GM18505 (cell line): ENCODE measurements around the gene CCDC9.

Source experiments
- ATAC-seq: cut with Tn5 transposase; IDR thresholded peaks from one replicate; pipeline ENCODE4 v1.9.1; 2021; ENCODE audit not compliant: unreplicated experiment
- POLR2A ChIP-seq: IDR thresholded peaks from 4 replicates; pipeline ENCODE4 v1.6.1; 2011; ENCODE audit warnings: borderline replicate concordance; ENCODE audit not compliant: insufficient read depth, insufficient read length; ENCODE audit errors: extremely low read depth

CCDC9 gene

GRCh38 chr19:47228168-47228936 lies 28.0 kb upstream of the CCDC9 start:
- TF ChIP-seq POLR2A: no peak
- no peak for ATAC-seq

- TF ChIP-seq POLR2A: no peak
Observed at GRCh38 chr19:47228937-47229675, 27.2 kb upstream of the CCDC9 start.

GRCh38 chr19:47229676-47230053 lies 26.7 kb upstream of the CCDC9 start:
- TF ChIP-seq POLR2A: no peak

More at GRCh38 chr19:47228937-47229675, 27.2 kb upstream of the CCDC9 start:
- ATAC-seq: no peak

GRCh38 chr19:47230054-47230920 lies 26.0 kb upstream of the CCDC9 start:
- no peak for TF ChIP-seq POLR2A
- ATAC-seq: no peak

More at GRCh38 chr19:47229676-47230053, 26.7 kb upstream of the CCDC9 start:
- no peak for ATAC-seq

DNA sequence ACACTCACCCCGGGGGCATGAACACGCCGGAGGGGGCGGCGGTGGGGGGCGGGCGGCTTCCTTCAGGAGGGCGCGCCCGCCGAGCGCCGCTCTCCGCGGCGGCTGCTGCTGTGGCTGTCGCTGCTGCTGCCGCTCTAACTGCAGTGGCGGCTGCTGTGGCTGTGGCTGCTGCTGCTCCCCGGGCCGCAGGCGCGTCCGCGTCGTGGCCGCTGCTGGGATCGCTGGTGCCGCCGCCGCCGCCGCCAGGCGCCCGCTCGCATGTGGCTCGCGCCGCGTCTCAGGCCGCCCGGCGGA lies 25.5 kb upstream of the CCDC9 start, which contains the start of gene BBC3:
Gene BBC3, minus strand, starts transcription at position 279 of the 294 bp plus-strand sequence. CDS start 2,768 bp downstream, outside the sequence.
- ATAC-seq: no peak
- no peak for TF ChIP-seq POLR2A

DNA sequence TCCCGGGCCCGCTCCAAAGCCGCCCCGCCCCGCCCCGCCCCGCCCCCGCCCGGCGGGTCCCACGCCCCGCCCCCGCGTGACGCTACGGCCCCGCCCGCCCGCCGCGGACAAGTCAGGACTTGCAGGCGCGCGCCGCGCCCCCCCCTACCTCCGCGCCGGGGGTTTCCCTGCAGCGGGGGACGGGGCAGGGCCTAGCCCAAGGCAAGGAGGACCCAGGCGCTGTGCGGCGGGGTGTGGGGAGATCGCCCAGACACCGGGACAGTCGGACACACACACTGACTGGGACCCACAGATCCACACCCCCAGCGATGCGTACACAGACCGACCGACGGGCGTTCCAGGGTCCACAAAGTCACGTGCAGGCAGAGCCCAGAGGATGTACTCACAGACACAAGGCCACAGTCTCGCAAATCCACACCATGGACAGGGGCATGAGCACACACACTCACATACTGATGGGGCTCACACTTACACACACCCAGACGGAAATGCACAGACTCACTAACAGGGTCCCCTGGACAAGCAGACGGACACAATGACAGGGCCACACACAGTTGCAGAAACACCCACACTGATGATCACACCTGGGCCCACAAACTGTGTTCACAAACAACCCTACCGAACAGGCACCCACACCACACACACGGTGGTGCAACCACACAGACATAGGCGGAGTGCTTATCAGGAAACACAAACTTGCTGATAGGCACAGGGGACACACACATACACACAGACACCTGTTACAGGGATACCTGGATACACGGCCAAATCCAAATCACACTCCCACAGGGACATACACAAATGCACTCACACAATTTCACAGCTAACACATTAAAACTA lies 24.9 kb upstream of the CCDC9 start:
- ATAC-seq: peak; percentile 23
- peak; percentile 60 for TF ChIP-seq POLR2A

DNA sequence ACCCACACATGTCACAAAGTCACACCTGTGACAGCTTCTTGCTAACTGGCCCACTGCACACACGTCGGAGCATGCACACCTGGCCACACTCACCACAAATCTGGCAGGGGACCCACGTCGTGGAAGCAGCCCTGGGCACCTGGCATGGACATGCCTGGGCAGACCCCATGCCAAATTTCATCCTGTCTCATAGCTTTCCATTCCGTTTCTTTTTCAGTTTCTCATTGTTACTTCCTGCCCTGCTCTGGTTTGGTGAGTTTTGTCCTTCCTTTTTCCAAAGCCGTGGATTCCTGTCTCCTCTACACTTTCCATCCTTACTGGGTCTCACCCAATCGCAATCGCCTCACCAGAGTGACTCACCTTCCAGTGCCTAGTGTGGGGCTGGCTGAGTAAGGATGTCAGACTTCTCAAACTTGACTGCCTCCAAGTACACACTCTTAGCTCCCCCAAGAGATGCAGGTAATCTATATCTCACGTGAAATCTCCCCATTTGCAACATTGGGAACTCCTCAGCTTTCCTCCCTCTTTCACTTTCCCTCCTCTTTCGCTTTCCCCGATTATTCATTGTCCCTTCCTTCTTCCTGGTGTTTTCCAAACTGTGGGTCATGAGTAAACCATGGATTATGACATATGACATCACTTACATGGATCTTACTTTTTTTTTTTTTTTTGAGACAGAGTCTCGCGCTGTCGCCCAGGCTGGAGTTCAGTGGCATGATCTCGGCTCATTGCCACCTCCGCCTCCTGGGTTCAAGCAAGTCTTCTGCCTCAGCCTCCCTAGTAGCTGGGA lies 23.7 kb upstream of the CCDC9 start:
- no peak for TF ChIP-seq POLR2A
- ATAC-seq: no peak

GRCh38 chr19:47236072-47236675 lies 20.2 kb upstream of the CCDC9 start:
- ATAC-seq: no peak
- no peak for TF ChIP-seq POLR2A

DNA sequence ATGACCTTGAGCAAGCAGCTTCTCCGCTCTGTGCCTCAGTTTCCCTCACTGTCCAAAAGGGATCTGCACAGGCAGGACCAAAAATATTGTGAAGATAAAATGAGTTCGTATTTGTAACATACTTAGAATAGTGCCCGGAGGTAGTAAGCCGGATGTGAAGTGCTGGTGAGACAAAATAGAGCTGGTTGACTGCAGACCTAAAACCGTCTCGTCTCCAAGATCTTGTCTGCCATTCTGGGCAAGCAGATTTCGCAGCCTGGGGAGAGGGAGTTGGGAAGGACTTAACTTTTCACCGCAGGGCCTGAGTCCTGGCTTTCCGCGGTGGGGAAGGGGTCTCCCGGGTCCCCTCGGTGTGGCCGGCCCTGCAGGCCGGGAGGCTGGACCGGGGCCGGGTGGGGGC lies 17.2 kb upstream of the CCDC9 start:
- no peak for ATAC-seq
- TF ChIP-seq POLR2A: no peak

GRCh38 chr19:47239610-47240296 lies 16.6 kb upstream of the CCDC9 start:
- no peak for TF ChIP-seq POLR2A
- ATAC-seq: no peak

DNA sequence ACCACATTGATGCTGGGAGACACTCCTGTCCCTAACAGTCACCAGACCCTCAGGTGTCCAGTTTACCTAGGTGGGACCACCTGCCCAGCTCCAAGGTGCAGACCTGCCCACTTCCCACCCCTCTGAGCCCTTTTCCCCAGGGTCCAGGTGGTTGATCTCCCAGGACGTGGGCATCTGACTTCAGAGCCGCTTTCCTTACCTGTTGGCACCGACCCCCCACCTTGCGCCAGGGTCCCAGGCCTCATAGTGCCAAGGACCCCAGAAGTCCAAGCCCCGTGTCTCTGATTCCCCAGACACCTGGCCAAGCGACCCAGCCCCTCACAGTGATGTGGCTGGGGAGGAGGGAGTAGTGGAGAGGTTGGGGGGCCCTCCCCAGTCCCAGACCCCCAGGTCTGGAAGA lies 15.8 kb upstream of the CCDC9 start:
- no peak for TF ChIP-seq POLR2A
- no peak for ATAC-seq

DNA sequence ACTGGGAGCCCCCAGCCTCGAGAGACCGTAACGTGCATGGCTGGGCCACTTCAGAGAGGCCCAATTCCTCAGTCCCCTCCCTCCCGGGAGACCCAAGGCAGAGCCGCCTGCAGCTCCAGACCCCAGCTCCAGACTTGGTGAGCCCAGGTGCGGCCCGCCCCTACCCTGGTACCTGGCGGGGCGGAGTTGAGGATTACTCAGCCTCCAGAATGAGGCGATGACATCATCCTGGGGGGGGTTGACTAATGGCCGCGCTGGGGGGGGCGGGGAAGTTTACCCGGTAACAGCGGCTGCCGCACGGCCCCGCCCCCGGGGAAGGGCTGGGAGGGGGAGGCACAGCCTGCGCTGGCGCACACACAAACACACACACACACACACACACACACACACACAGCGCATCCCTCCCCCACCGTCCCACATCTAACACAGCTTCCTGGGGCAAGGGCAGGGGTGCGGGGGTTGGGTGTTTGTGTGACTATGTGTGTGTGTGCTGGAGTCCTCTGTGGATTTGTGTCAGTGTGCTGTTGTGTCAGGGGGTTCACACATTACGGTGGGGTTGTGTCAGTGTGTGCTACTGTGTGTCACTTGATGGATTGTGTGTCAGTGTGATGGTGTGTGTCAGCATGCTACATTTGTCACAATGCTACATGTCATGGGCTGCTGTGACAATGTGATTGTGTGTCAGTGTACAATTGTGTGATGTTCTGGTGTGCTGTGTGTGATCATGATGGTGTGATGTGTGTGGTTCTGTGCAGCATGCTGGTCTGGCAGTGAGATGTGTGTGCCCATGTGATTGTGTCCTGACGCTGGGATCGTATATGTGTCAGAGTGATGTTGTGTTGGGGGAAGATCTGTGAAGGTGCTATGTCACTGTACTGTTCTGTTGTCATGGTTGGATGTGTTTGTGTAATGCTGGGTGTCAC lies 15.1 kb upstream of the CCDC9 start:
- ATAC-seq: no peak
- TF ChIP-seq POLR2A: no peak
